Smooth muscle cell (in vitro differentiated cells): ENCODE data around the gene TTC21B. TPM values are rescaled to one million over a fixed set of nuclear protein-coding genes. Genes with fewer than 3 reads are reported as not detected.

Source experiments
- DNase-seq: peaks from one replicate; lab custom pipeline; 2025; ENCODE audit not compliant: unreplicated experiment; lab: John Stamatoyannopoulos, UW
- H2AFZ ChIP-seq: fragments of 200-600 bp; sonication (generic); 2 replicates; pipeline ENCODE4 v1.6.0; 2016; ENCODE audit warnings: antibody characterized with exemption, low read depth, mild to moderate bottlenecking
- H3F3A ChIP-seq: fragments of 200-600 bp; sonication (generic); 2 replicates; pipeline ENCODE4 v1.6.0; 2017; ENCODE audit warnings: antibody characterized with exemption, low read depth
- H3K27ac ChIP-seq: fragments of 200-600 bp; sonication (generic); 2 replicates; pipeline ENCODE4 v1.5.1; 2016; ENCODE audit warnings: low read depth, mild to moderate bottlenecking
- H3K27me3 ChIP-seq: fragments of 200-600 bp; sonication (generic); 2 replicates; pipeline ENCODE4 v1.6.1; 2016; ENCODE audit warnings: low read depth, mild to moderate bottlenecking
- H3K36me3 ChIP-seq: fragments of 200-600 bp; sonication (generic); 2 replicates; pipeline ENCODE4 v1.5.1; 2016; ENCODE audit warnings: low read depth
- H3K4me1 ChIP-seq: fragments of 200-600 bp; sonication (generic); 2 replicates; pipeline ENCODE4 v1.5.1; 2016; ENCODE audit warnings: low read depth
- H3K4me2 ChIP-seq: fragments of 200-600 bp; sonication (generic); 2 replicates; pipeline ENCODE4 v1.6.0; 2016; ENCODE audit warnings: mild to moderate bottlenecking
- H3K4me3 ChIP-seq: fragments of 200-600 bp; sonication (generic); 2 replicates; pipeline ENCODE4 v1.5.1; 2016; ENCODE audit warnings: mild to moderate bottlenecking
- H3K79me2 ChIP-seq: fragments of 200-600 bp; sonication (generic); 2 replicates; pipeline ENCODE4 v1.6.0; 2016; ENCODE audit warnings: low read depth, mild to moderate bottlenecking
- H3K9ac ChIP-seq: fragments of 200-600 bp; sonication (generic); 2 replicates; pipeline ENCODE4 v1.6.0; 2016; ENCODE audit warnings: low read depth
- H3K9me3 ChIP-seq: fragments of 200-600 bp; sonication (generic); replicated peaks from 2 replicates; pipeline ENCODE4 v1.5.1; 2016; ENCODE audit warnings: low read depth
- H4K20me1 ChIP-seq: fragments of 200-600 bp; sonication (generic); 2 replicates; pipeline ENCODE4 v1.6.0; 2016; ENCODE audit warnings: low read depth
- WGBS: methylation state at CpG from one replicate; pipeline ENCODE4 v1.1.7; 2016; ENCODE audit warnings: low lambda C conversion rate; 5-methylcytosine and 5-hydroxymethylcytosine counted together
- polyA plus RNA-seq: library from polyadenylated mRNA; unstranded; fragments of >200 nt; fragmentation: Nextera tagmentation; extraction: Ambion mirVana; gene quantifications from 2 replicates; pipeline ENCODE4 v1.2.1, GENCODE V29; 2016
- total RNA-seq: library from RNA; depleted of rRNA; stranded (reverse); fragments of >200 nt; gene quantifications from 2 replicates; pipeline ENCODE4 v1.2.3, GENCODE V29; 2014
- TF ChIP-seq, protein P1 (sequence below): fragments of 200-600 bp; sonication (generic); IDR thresholded peaks from 2 replicates; pipeline ENCODE4 v1.5.1; 2017; ENCODE audit warnings: borderline replicate concordance, mild to moderate bottlenecking, antibody characterized with exemption; ENCODE audit not compliant: insufficient read depth, poor library complexity, severe bottlenecking

TTC21B gene
- total and polyA plus RNA-seq, 2 experiments from 2014 or later: 5.5 to 48.0 TPM

DNA sequence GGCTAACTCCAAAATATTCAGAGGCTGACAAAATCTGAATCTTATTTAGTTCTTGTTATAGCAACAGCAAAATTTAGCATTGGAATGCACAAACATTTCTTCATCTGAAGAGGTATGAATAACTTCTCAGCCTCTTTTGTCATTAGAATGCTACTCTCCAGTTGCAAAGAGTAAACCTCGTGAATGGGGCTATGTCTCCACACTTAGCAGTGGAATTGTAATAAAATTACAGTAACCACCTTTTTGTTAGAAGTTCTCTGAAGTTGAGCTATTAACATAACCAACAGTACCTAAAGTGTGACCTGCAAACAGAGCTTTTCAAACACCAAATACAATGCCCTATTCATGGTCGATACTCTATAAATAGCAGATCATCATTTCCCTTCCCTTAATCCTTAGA is 109.4 kb downstream of the TTC21B start:
- TF ChIP-seq, protein P1, sequence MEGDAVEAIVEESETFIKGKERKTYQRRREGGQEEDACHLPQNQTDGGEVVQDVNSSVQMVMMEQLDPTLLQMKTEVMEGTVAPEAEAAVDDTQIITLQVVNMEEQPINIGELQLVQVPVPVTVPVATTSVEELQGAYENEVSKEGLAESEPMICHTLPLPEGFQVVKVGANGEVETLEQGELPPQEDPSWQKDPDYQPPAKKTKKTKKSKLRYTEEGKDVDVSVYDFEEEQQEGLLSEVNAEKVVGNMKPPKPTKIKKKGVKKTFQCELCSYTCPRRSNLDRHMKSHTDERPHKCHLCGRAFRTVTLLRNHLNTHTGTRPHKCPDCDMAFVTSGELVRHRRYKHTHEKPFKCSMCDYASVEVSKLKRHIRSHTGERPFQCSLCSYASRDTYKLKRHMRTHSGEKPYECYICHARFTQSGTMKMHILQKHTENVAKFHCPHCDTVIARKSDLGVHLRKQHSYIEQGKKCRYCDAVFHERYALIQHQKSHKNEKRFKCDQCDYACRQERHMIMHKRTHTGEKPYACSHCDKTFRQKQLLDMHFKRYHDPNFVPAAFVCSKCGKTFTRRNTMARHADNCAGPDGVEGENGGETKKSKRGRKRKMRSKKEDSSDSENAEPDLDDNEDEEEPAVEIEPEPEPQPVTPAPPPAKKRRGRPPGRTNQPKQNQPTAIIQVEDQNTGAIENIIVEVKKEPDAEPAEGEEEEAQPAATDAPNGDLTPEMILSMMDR: no peak
- Histone ChIP-seq H4K20me1 (no peaks in the 10 kb centered on the region), H3K4me2 (no peak overlapping the region), H3K4me1 (no peaks in the 10 kb centered on the region), H3K27ac (no peak overlapping the region), H3K36me3 (no peaks in the 10 kb centered on the region), H3F3A (no peaks in the 10 kb centered on the region), H3K27me3 (no peaks in the 10 kb centered on the region), H3K79me2 (no peaks in the 10 kb centered on the region), H2AFZ (no peak overlapping the region), H3K9me3 (no peaks in the 10 kb centered on the region), H3K9ac (no peak overlapping the region), H3K4me3 (no peak overlapping the region)
- no peak for DNase-seq
- WGBS: 33% methylated on average over 2 of the region's 2 CpGs

DNA sequence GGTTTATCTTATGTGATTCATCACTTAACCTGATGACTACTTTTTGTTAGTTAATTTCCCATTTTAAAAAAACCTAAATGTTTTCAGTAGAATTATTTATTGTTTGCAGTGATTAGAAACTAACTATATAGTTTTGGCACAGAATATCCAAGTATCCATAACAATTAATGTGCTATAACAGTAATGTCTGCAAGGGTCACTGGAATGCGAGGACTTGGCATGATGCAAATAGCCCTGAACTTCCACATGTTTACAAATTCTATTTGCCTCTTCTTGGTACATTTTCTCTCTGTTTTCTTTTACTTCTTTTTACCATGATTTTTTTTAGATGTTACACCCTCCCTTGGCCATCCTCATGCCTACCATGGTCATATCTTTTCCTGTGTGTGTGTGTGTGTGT is 110.2 kb downstream of the TTC21B start:
- H2AFZ ChIP-seq: no peak overlapping the region
- TF ChIP-seq, protein P1: no peak
- H3K9ac ChIP-seq: no peak overlapping the region
- no peaks in the 10 kb centered on the region for H3K4me1 ChIP-seq
- no peaks in the 10 kb centered on the region for H3K79me2 ChIP-seq
- 100% methylated on average over 1 of the region's 1 CpG for WGBS
- no peak overlapping the region for H3K27ac ChIP-seq
- no peaks in the 10 kb centered on the region for H4K20me1 ChIP-seq
- H3K9me3 ChIP-seq: no peaks in the 10 kb centered on the region
- no peaks in the 10 kb centered on the region for H3K27me3 ChIP-seq
- H3F3A ChIP-seq: no peaks in the 10 kb centered on the region
- H3K4me2 ChIP-seq: no peak overlapping the region
- H3K4me3 ChIP-seq: no peak overlapping the region
- H3K36me3 ChIP-seq: no peaks in the 10 kb centered on the region
- DNase-seq: no peak

DNA sequence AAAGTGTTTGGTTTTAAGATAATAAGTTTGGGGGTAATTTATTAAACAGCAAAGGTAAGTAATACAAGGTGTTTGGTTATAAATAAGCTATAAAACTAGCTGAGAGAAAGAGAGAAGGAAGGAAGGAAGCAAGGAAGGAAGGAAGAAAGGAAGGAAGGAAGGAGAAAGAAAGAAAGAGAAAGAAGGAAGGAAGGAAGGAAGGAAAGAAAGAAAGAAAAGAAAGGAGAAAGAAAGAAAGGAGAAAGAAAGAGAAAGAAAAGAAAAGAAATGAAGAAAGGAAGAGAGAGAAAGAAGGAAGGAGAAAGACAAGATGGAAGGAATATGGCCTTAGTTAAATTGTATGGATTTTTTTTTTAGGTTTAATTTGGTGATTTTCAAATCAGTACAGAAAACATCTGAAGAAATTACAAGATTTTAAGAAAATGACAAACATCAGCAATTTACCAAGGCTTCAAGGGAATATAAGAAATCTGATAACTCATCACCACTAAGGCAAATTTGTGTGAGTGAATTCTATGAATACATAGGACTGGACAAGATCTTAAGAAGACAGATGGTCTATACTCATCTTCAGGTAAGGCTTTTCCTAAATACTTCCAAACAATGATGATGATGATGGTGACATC is 113.1 kb downstream of the TTC21B start:
- Histone ChIP-seq H3K36me3 (no peaks in the 10 kb centered on the region), H3K4me1 (peaks cover 4% of the 10 kb centered on the region), H3F3A (no peaks in the 10 kb centered on the region), H3K9me3 (no peaks in the 10 kb centered on the region), H3K79me2 (no peaks in the 10 kb centered on the region), H3K9ac (no peak overlapping the region), H3K27me3 (no peaks in the 10 kb centered on the region), H3K4me3 (no peak overlapping the region), H3K27ac (no peak overlapping the region), H3K4me2 (no peak overlapping the region), H4K20me1 (no peaks in the 10 kb centered on the region), H2AFZ (no peak overlapping the region)
- TF ChIP-seq, protein P1: no peak
- DNase-seq: no peak

DNA sequence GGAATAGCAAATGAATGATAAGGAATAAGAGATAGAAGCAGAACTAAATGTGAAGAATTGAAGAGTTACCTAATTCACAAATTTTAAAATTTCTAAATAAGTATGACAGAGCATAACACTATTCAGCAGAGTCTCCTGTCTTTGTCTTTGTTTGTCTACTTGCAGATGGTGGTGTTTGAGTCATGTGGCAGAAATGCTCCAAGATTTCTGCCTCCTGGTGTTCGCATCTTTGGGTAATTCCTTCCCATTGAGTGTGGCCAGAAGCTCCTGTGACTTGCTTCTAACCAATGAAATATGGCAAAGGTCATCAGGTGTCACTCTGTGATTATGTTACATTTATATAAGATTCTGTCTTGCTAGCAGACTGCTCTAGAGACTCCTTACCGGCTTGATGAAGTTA is 114.0 kb downstream of the TTC21B start:
- H3K9ac ChIP-seq: no peak overlapping the region
- H3K9me3 ChIP-seq: no peaks in the 10 kb centered on the region
- no peak overlapping the region for H3K4me3 ChIP-seq
- TF ChIP-seq, protein P1: no peak
- peaks cover 4% of the 10 kb centered on the region for H3K4me1 ChIP-seq
- H3K27ac ChIP-seq: no peak overlapping the region
- no peak overlapping the region for H2AFZ ChIP-seq
- no peak overlapping the region for H3K4me2 ChIP-seq
- H4K20me1 ChIP-seq: no peaks in the 10 kb centered on the region
- no peaks in the 10 kb centered on the region for H3F3A ChIP-seq
- no peaks in the 10 kb centered on the region for H3K79me2 ChIP-seq
- DNase-seq: no peak
- WGBS: 86% methylated on average over 2 of the region's 2 CpGs
- H3K36me3 ChIP-seq: no peaks in the 10 kb centered on the region
- H3K27me3 ChIP-seq: no peaks in the 10 kb centered on the region
